GM10266 (cell line): ENCODE results near the gene CEMIP.
"Not testable (repeated sequence)": the region's sequence is repeated elsewhere in the genome, so short reads cannot be mapped to it uniquely, and the experiment has no call there.

Experiments
- DNase-seq: peaks from one replicate; pipeline ENCODE4 v3.0.0; 2012; ENCODE audit errors: extremely low spot score
- CTCF ChIP-seq: IDR thresholded peaks from 2 replicates; pipeline ENCODE4 v1.5.1; 2012; ENCODE audit warnings: mild to moderate bottlenecking, low read depth; ENCODE audit not compliant: control insufficient read depth, insufficient read depth; ENCODE audit errors: missing control alignments

Gene CEMIP

DNA sequence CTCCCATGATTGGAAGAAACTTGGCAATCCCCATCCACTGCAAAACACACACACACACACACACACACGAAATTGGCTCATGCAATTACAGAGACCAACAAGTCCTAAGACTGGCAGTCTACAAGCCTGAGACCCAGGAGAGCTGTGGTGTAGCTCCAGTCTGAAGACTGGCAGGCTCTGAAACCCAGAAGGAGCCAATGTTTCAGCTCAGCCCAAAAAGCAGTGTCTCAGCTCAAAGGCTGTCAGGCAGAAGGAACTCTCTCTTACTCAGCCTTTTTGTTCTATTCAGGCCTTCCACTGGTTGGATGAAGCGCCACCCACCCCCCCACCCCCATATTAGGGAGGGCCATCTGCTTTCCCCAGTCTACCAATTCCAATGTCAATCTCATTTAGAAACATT lies 178.4 kb downstream of the CEMIP start:
- no peak for TF ChIP-seq CTCF
- DNase-seq: no peak

DNA sequence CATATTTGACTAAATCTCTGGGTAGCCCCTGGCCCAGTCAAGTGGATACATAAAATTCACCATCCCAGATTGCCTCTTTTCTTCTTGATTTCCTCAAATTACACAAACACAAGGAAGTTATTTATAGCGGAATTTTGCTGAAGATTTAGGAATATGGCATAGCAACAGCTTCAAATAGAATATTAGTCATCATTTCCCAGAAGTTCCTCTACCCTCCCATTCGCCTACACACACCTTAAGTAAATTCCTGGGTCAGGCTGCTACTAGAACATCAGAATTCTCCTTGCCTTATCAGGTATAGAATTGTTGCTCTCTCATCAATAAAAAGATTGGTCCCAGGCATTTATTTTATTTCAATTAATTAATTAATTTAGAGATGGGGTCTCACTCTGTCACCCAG lies 178.8 kb downstream of the CEMIP start:
- DNase-seq: no peak
- no peak for TF ChIP-seq CTCF

GRCh38 chr15:80958818-80959495 lies 179.8 kb downstream of the CEMIP start:
- no peak for TF ChIP-seq CTCF
- no peak for DNase-seq

GRCh38 chr15:80965454-80965853 lies 186.3 kb downstream of the CEMIP start:
- not testable (repeated sequence) for DNase-seq

DNA sequence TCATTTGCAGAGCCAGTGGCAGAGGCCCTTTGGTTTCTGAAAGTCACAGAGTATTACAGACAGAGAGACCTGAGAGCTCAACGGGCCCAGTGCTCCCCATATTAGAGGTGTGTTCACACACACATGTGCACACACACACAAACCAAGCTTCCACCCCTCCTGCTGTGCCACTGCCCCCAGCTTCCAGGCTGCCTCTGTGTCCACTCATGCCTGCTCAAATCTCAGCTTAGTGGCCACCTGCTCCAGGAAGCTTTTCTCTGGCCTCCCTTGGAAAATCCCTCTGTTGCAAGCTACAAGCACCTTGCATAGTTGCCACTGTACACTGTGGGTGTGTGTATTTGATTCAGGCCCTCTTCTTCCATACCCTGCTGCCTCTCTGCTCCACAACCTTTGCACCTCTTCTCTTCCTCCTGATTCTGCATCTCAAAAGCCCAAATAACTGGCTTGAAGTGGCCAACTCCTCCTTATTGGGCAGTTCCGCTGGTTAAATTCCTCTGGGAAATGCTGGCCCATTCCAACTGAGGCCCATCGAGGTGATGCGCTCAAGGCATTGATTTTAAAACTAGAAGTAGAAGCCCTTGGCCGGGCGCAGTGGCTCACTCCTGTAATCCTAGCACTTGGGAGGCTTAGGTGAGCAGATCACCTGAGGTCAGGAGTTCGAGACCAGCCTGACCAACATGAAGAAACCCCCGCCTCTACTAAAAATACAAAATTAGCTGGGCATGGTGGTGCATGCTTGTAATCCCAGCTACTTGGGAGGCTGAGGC lies 187.4 kb downstream of the CEMIP start:
- no peak for DNase-seq
- TF ChIP-seq CTCF: no peak

- no peak for DNase-seq
- no peak for TF ChIP-seq CTCF
Observed at GRCh38 chr15:80967451-80967850, 188.3 kb downstream of the CEMIP start.

DNA sequence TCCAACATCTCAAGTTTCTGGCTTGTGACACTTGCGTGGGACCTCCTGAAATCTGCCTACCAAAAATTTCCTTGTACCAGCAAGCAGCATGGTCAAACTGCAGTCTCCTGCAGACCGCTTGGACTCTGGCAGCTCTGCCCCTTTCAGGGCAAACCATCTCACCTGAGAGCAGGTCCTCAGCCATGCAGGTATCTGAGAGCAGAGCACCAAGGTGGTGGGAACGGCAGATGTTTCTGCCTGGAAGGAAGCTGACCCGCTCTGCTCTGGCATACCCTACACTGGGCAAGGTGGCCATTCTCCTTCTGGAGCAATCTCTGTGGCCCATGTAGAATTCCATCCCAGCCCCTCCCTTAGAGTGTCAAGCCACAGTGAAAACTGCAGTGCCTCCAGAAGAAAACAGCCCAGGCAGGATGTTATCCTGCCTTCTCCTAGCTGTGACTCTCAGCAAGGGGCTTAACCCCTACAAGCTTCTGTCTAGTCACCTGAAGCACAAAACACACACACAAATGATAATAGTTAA lies 188.9 kb downstream of the CEMIP start:
- TF ChIP-seq CTCF: no peak
- DNase-seq: no peak
